OCI-LY1 (cell line): ENCODE data around the gene PRR5.

Experiments used
- CTCF ChIP-seq: fragments of 200-600 bp; sonication (generic), shearing (Covaris generic); IDR thresholded peaks from 2 replicates; pipeline ENCODE4 v1.5.1; 2017; ENCODE audit warnings: mild to moderate bottlenecking, antibody characterized with exemption, low read length, moderate library complexity, mixed read lengths
- EZH2 ChIP-seq: fragments of 200-600 bp; sonication (generic), shearing (Covaris generic); IDR thresholded peaks from 2 replicates; pipeline ENCODE4 v1.8.0; 2017; ENCODE audit warnings: borderline replicate concordance, mixed run types, mild to moderate bottlenecking, antibody characterized with exemption, low read length, moderate library complexity, mixed read lengths

- no peak for TF ChIP-seq CTCF
- no peak for TF ChIP-seq EZH2
Observed at GRCh38 chr22:44667829-44668189, 34.2 kb upstream of the PRR5 start.
